ENCODE data around the gene QSOX1.

QSOX1 gene

GRCh38 chr1:180169640-180170195, 15.0 kb downstream of the QSOX1 start:
- no peak for DNase-seq (ENCODE audit: low spot score)

- DNase-seq (ENCODE audit: low spot score), result no peak
Observed at GRCh38 chr1:180170546-180171151, 16.0 kb downstream of the QSOX1 start.

- DNase-seq (ENCODE audit: low spot score), result no peak
Observed at GRCh38 chr1:180171691-180172090, 17.0 kb downstream of the QSOX1 start.

GRCh38 chr1:180173451-180173850, 18.8 kb downstream of the QSOX1 start:
- DNase-seq (ENCODE audit: low spot score), result no peak

GRCh38 chr1:180173952-180174351, 19.3 kb downstream of the QSOX1 start:
- DNase-seq (ENCODE audit: low spot score), result peak; percentile 63

- DNase-seq (ENCODE audit: low spot score), result no peak
Observed at GRCh38 chr1:180175291-180175690, 20.6 kb downstream of the QSOX1 start.

- no peak for DNase-seq (ENCODE audit: low spot score)
Observed at GRCh38 chr1:180175806-180176205, 21.1 kb downstream of the QSOX1 start.

GRCh38 chr1:180176965-180177364, 22.3 kb downstream of the QSOX1 start:
- DNase-seq (ENCODE audit: low spot score), result no peak

GRCh38 chr1:180177931-180178330, 23.3 kb downstream of the QSOX1 start:
- no peak for DNase-seq (ENCODE audit: low spot score)

- peak; percentile 82 for DNase-seq (ENCODE audit: low spot score)
Observed at GRCh38 chr1:180178511-180179161, 24.0 kb downstream of the QSOX1 start.

GRCh38 chr1:180179162-180179957, 24.7 kb downstream of the QSOX1 start:
- no peak for DNase-seq (ENCODE audit: low spot score)

- DNase-seq (ENCODE audit: low spot score), result no peak
Observed at GRCh38 chr1:180181048-180181447, 26.4 kb downstream of the QSOX1 start.

- DNase-seq (ENCODE audit: low spot score), result no peak
Observed at GRCh38 chr1:180181996-180182642, 27.4 kb downstream of the QSOX1 start.

GRCh38 chr1:180182643-180183311, 28.1 kb downstream of the QSOX1 start:
- DNase-seq (ENCODE audit: low spot score), result no peak

- no peak for DNase-seq (ENCODE audit: low spot score)
Observed at GRCh38 chr1:180183426-180183825, 28.8 kb downstream of the QSOX1 start.

- no peak for DNase-seq (ENCODE audit: low spot score)
Observed at GRCh38 chr1:180184041-180184440, 29.4 kb downstream of the QSOX1 start.

- DNase-seq (ENCODE audit: low spot score), result no peak
Observed at GRCh38 chr1:180185281-180185680, 30.6 kb downstream of the QSOX1 start.

GRCh38 chr1:180185971-180186645, 31.4 kb downstream of the QSOX1 start:
- no peak for DNase-seq (ENCODE audit: low spot score)

GRCh38 chr1:180186831-180187230, 32.2 kb downstream of the QSOX1 start:
- DNase-seq (ENCODE audit: low spot score), result no peak

GRCh38 chr1:180187626-180188025, 33.0 kb downstream of the QSOX1 start:
- DNase-seq (ENCODE audit: low spot score), result no peak

GRCh38 chr1:180188091-180188506, 33.4 kb downstream of the QSOX1 start:
- DNase-seq (ENCODE audit: low spot score), result peak; percentile 78

All from AG08396 (cell line).